ENCODE results near the gene TMEM143.
A peak's percentile ranks its signal among the peaks of the same experiment; 100 is the strongest.
"Not testable (repeated sequence)": the region's sequence is repeated elsewhere in the genome, so short reads cannot be mapped to it uniquely, and the experiment has no call there.

TMEM143 gene

GRCh38 chr19:48330012-48330681 lies 33.6 kb downstream of the TMEM143 start:
- peak; percentile 94 for DNase-seq (ENCODE audit: low spot score)

DNA sequence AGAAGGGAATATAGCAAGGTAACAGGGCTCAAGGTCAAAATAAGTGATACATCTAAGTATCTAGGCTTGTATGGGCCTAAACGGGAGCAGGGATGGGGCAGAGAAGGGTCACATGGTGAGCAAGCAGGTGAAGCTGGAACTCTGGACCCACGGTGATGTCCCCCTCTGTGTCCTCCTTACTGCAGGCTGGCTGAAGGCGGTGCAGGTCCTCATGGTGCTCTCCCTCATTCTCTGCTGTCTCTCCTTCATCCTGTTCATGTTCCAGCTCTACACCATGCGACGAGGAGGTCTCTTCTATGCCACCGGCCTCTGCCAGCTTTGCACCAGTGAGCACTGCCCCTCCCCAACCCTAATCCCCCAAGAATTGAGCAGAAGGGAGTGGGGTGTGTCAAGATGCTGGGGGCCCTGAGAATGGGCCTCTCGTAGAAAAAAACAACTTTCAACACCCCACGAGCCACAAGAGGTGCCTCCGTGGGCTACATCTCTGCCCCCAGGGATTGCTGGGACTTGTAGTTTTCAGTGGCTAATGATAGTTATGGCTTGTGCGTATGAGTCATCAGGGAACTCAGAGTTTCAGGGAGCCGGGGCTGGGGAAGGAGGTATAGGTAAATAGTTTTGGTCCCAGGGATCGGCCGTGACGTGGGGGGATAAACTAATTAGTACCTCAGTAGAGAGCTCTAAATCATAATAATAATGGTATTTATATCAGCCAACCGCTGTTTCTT lies 34.4 kb downstream of the TMEM143 start:
- DNase-seq (ENCODE audit: low spot score): no peak

DNA sequence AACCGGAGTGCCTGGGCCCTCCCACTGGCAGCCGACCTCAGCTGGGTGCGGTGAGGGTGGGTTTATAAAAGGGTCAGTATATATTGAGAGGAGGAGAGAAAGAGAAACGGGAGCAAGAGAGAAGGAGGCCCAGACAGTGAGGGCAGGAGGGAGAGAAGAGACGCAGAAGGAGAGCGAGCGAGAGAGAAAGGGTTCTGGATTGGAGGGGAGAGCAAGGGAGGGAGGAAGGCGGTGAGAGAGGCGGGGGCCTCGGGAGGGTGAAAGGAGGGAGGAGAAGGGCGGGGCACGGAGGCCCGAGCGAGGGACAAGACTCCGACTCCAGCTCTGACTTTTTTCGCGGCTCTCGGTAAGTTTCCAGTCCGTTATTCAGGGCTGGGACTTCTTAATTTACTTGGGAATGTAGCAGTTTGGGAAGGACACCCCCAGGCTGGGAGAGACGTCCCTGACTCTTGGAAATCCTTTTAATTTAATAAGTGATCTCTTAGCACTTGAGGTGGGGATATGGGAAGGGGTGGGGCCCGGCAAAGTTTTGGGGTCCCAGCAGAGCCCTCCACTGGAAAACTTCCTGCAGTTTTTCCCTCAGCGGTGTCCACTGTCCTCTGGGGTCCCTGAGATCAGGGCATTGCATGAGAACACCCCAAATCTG lies 38.4 kb downstream of the TMEM143 start, which contains the start of gene EMP3:
Gene EMP3 (plus strand): TSS at position 288 of the 646 bp plus-strand sequence. CDS start 1,293 bp downstream, outside the sequence.
- no peak for DNase-seq (ENCODE audit: low spot score)

DNA sequence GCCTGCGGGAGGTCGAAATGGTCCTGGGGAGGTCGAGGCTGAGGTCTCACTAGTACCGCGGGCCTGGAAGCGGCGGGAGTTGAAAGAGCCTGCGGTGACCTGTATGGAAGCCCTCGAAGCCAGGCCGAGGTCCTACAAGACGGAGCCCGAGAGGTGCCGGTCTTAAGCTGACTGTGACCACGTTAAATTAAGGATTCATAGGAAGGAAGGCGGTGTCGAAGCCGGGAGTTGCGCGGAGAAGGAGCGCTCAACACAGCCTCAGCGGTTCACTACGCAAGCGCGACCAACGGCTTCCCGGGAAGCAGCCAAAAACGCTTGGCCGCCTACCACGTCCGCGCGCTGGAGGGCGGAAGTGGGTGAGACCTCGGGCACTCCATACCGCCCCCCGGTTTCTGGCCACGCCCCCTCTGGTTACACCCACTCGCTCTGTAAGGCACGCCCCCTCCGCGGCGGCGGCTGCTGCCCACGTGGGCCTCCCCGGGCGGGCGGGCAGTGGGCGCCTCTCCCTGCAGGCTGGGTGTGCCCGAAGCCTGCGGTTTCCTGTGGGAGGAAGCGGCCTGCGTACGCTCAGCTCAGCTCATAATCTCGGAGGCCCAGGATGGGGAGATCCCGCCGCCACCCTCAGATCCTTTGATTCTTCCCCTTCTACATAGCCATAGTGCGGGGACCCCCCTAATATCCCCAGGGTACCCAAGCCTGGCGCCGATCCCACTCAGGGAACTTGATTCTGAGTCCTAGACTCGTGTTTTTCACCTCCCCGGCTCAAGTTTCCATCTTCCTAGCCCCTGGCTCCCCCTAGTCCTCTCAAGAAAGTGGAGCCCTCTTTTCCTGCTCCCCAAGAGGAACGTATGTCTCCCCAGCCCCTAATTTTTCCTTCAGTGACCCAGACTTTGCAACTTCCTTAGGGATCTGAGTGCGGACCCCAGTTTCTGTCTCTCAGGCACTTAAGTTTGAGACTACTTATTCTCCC lies 41.8 kb downstream of the TMEM143 start:
- DNase-seq (ENCODE audit: low spot score): peak; percentile 96

- DNase-seq (ENCODE audit: low spot score): peak; percentile 76
Measured at GRCh38 chr19:48321372-48321621, 42.4 kb downstream of the TMEM143 start.

- peak; percentile 59 for DNase-seq (ENCODE audit: low spot score)
Measured at GRCh38 chr19:48319647-48320541, 43.8 kb downstream of the TMEM143 start.

DNA sequence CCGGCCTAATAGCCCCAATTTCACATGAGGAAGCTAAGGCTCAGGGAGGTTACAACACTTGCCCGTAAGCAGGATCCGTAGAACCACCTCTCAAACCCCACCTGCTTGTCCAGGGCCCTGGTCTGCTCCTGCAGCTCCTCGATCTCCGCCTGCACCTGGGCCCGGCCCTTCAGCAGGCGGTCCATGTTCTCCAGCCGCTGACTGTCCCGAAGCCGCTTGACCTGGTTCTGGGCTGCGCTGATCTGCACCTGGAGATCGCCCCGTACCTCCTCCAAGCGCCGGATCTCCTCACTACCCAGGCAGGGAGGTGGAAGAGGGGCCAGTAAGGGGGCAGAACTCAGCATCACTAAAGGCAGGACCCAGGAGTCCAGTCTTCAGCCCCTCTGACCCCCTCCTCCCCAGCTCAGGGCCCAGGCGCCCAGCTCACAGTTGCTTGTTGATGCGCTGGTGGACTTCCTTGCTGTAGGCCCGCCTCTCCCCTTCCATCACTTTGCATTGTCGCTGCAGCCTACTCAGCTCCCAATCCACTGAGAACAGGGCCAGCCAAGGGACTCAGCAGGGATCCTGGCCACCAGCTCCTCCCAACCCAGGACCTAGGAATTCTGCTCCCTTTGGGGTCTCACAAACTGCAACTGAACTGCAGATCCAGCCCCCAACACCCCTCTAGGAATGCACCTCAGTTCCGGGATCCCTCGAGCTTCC lies 45.3 kb downstream of the TMEM143 start:
- DNase-seq (ENCODE audit: low spot score): no peak

GRCh38 chr19:48317708-48317960 lies 46.1 kb downstream of the TMEM143 start:
- not testable (repeated sequence) for DNase-seq (ENCODE audit: low spot score)

DNA sequence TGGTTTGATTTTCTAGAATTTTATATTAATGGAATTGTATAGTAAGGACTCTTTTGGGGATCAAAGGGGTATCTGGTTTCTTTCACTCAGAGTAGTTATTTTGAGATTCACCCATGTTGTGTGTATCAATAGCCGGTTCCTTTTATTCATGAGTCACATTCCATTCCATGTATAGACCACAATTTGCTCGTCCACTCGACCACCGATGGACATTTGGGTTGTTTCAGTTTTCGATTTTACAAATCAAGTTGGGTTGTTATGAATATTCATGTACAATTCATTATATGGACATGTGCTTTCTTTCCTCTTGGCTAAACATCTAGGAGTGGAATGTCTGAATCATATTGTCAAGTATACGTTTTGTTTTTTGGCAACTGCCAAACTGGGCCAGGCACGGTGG lies 48.0 kb downstream of the TMEM143 start:
- DNase-seq (ENCODE audit: low spot score): no peak

GRCh38 chr19:48311384-48311783 lies 52.4 kb downstream of the TMEM143 start:
- DNase-seq (ENCODE audit: low spot score): no peak

GRCh38 chr19:48310227-48310626 lies 53.5 kb downstream of the TMEM143 start:
- no peak for DNase-seq (ENCODE audit: low spot score)

- DNase-seq (ENCODE audit: low spot score): not testable (repeated sequence)
Measured at GRCh38 chr19:48309731-48310130, 54.0 kb downstream of the TMEM143 start.

DNA sequence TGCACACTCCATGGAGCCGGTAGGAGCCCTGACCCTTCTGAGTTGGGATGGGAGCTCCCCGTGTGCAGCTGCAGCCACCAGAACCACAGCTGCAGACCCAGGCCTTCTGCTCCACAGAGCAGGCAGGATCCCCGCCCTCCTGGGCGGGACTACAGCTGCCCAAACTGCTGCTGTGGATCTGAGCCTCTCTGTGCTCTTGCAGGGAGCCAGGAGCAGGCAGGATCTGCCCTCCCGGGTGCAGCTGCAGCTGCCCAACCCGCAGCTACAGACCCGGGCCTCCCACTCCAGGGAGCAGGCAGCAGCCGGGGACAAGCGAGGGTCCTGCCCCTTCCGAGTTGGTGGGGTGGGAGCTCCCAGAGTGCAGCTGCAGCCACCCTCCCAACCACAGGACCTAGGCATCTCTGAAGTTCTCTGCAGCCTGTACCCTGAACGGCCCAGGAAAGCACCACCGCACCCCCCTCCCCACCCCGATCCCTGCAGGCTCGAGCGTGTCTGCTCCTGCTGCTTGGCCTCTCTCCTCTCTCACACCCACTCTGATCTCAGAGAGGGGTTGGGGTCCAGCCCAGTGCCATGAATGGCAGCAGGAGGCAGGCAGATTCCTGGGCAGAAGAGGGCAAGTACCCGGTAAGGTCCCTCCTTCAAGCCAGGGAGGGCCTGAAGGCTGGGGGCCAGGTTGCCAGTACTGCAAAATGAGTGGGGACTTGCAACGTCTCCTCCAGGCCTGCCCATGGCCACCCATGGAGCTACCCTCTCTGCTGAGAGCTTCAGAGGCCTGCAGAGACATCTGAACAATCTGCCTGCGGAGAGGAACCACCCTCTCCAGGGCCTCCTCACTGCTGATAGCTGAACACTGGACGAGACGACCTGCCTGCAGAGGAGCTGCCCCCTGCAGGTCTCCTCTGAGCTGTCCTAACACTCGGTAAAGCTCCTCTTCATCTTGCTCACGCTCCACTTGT lies 54.8 kb downstream of the TMEM143 start:
- no peak for DNase-seq (ENCODE audit: low spot score)

DNA sequence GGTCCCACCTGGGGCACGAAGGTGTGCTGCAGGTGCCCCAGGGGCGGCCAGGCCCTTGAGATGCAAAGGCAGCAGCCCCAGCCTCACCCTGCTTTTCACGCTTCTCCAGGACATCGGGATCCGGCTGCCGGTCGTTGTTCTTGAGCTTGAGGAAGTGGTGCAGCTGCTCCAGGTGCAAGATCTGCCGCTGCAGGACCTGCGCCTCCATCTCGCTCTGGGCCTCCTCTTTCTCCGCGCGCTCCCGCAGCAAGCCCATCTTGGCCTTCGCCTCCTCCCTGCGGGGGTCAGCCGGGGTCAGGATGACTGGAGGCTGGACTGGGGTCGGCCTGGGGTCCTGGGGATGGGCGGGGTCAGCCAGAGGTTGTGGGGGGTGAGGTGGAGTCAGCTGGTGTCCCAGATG lies 59.9 kb downstream of the TMEM143 start:
- DNase-seq (ENCODE audit: low spot score): no peak

DNA sequence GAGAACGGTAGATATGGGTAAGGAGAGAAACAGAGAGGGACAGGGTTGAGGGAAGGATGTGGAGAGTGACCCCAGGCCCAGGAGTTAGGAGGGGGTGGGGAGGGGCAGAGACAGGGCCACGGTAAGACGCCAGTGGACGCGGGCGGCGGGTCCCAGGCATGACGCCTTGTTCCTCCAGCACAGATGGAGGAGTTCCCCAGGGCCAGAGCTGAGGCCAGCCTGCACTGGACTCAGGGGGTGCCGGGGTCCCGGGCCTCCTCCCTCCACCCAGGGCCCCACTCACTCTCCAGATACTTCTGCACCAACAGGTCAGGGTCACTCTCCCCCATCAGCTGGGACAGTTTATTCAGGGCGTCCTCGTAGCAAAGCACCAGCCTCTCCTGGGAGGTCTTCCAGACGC lies 60.4 kb downstream of the TMEM143 start:
- DNase-seq (ENCODE audit: low spot score): no peak

DNA sequence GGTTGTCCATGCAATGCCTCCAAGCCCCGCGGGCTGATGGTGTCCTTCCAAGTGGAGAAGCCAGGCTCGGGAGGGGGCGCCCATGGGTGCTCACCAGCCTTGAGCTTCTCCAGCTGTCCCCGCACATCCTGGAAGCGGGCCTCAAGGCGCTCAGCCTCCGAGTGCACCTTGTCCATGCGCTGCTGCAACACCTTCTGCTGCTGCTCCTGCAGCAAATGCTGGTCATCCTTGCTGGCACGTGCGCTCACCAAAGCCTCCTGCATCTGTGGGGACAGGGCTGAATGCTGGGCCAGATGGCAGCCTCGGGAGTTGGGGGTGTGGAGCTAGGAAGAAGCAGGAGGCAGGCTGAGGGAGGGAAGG lies 61.2 kb downstream of the TMEM143 start:
- DNase-seq (ENCODE audit: low spot score): no peak

GRCh38 chr19:48301886-48302599 lies 61.7 kb downstream of the TMEM143 start:
- no peak for DNase-seq (ENCODE audit: low spot score)

- no peak for DNase-seq (ENCODE audit: low spot score)
Measured at GRCh38 chr19:48297975-48298374, 65.8 kb downstream of the TMEM143 start.
